CD8-positive, alpha-beta memory T cell (primary cell): Measurements from ENCODE around the gene MLLT10. TPM values are rescaled to one million over a fixed set of nuclear protein-coding genes. Genes with fewer than 3 reads are reported as not detected.
"Not testable (repeated sequence)": the region's sequence is repeated elsewhere in the genome, so short reads cannot be mapped to it uniquely, and the experiment has no call there.

Source experiments
- CTCF ChIA-PET: fragments of 350-600 bp; sonication (Branson Sonifier 250); formaldehyde crosslinking; loops from one replicate; lab custom pipeline; 2021; ENCODE audit warnings: antibody characterized with exemption; lab: Charles Lee
- POLR2A ChIA-PET: fragments of 350-600 bp; sonication (Branson Sonifier 250); formaldehyde crosslinking; loops from one replicate; lab custom pipeline; 2021; ENCODE audit warnings: antibody characterized with exemption; lab: Charles Lee
- DNase-seq, 5 donors: peaks; one replicate each; pipeline versions ENCODE4 v3.0.0 to v3.0.0-alpha.2; 2020 to 2022; ENCODE audit warnings: mixed read lengths in 1 of 5
- H3K27ac ChIP-seq: one replicate; pipeline ENCODE4 v1.7.0; 2013; ENCODE audit warnings: low read depth, mild to moderate bottlenecking, low read length, moderate library complexity
- H3K27me3 ChIP-seq: 2 replicates; pipeline ENCODE4 v1.7.0; 2013; ENCODE audit warnings: low read length, mild to moderate bottlenecking; ENCODE audit not compliant: insufficient read depth, poor library complexity, severe bottlenecking
- H3K36me3 ChIP-seq: 2 replicates; pipeline ENCODE4 v1.7.0; 2013; ENCODE audit warnings: mild to moderate bottlenecking, low read length, moderate library complexity; ENCODE audit not compliant: insufficient read depth
- H3K4me1 ChIP-seq: 2 replicates; pipeline ENCODE4 v1.7.0; 2013; ENCODE audit warnings: mild to moderate bottlenecking, low read length, moderate library complexity; ENCODE audit not compliant: insufficient read depth
- H3K4me3 ChIP-seq: 2 replicates; pipeline ENCODE4 v1.7.0; 2013; ENCODE audit warnings: mild to moderate bottlenecking, low read length
- H3K9me3 ChIP-seq: 2 replicates; pipeline ENCODE4 v1.7.0; 2013; ENCODE audit warnings: mild to moderate bottlenecking, low read length
- H3K27ac Mint-ChIP-seq, 8 donors: one replicate each; pipeline ENCODE4 v1.8.0; 2020 to 2021; ENCODE audit warnings: mixed read lengths in 8 of 8, mild to moderate bottlenecking in 6 of 8, inconsistent platforms in 3 of 8, moderate library complexity in 3 of 8
- H3K27me3 Mint-ChIP-seq, 2 donors: one replicate each; pipeline ENCODE4 v1.8.0; 2020 to 2021; ENCODE audit warnings: mixed read lengths in 2 of 2, mild to moderate bottlenecking in 1 of 2, moderate library complexity in 1 of 2
- H3K36me3 Mint-ChIP-seq, 3 donors: one replicate each; pipeline ENCODE4 v1.8.0; 2020 to 2021; ENCODE audit warnings: mixed read lengths in 3 of 3, inconsistent platforms in 1 of 3, mild to moderate bottlenecking in 1 of 3
- H3K4me1 Mint-ChIP-seq, 3 donors: one replicate each; pipeline ENCODE4 v1.8.0; 2020 to 2021; ENCODE audit warnings: mixed read lengths in 3 of 3, inconsistent platforms in 1 of 3, mild to moderate bottlenecking in 1 of 3
- H3K4me3 Mint-ChIP-seq, 7 donors: one replicate each; pipeline ENCODE4 v1.8.0; 2020 to 2021; ENCODE audit warnings: mixed read lengths in 7 of 7, mild to moderate bottlenecking in 6 of 7, moderate library complexity in 4 of 7, inconsistent platforms in 2 of 7
- H3K9me3 Mint-ChIP-seq, 5 donors: one replicate each; pipeline ENCODE4 v1.8.0; 2020 to 2022; ENCODE audit warnings: mixed read lengths in 5 of 5, mild to moderate bottlenecking in 3 of 5, moderate library complexity in 2 of 5, inconsistent platforms in 1 of 5
- polyA plus RNA-seq: library from polyadenylated mRNA; unstranded; fragments of 300-500 nt; fragmentation: Illumina TruSeq; gene quantifications from one replicate; pipeline ENCODE4 v1.2.3, GENCODE V29; 2021
- total RNA-seq, 2 experiments: library from RNA; stranded (reverse); gene quantifications; one replicate each; pipeline ENCODE4 v1.2.3, GENCODE V29; 2021

The MLLT10 gene
- total and polyA plus RNA-seq, 3 experiments from 2014 or later = 7.4 to 37.2 (median 35.6) TPM

- not testable (repeated sequence) for H3K4me1 ChIP-seq
- peak overlapping the region in 2 of 8 donors; percentile 33 to 68 for H3K27ac Mint-ChIP-seq
Measured at GRCh38 chr10:21588159-21588558, 54.1 kb downstream of the MLLT10 start.

GRCh38 chr10:21593986-21594385 is 60.0 kb downstream of the MLLT10 start:
- Histone ChIP-seq H3K27me3 (no peaks in the 10 kb centered on the region), H3K27ac (no peak overlapping the region), H3K36me3 (no peaks in the 10 kb centered on the region), H3K4me1 (no peaks in the 10 kb centered on the region), H3K9me3 (no peaks in the 10 kb centered on the region), H3K4me3 (no peak overlapping the region)
- Mint-ChIP-seq H3K27ac (no peak overlapping the region), H3K9me3 (no peaks in the 10 kb centered on the region), H3K4me3 (peak overlapping the region in 1 of 7 donors; percentile 48), H3K27me3 (no peaks in the 10 kb centered on the region), H3K4me1 (peaks cover 37 to 60% (median 58%) of the 10 kb centered on the region in 3 donors), H3K36me3 (peaks cover 6 to 56% (median 14%) of the 10 kb centered on the region in 3 donors)
- CTCF ChIA-PET = no interaction called here
- POLR2A ChIA-PET = no interaction called here
- DNase-seq = no peak

More at GRCh38 chr10:21588159-21588558, 54.1 kb downstream of the MLLT10 start:
- H3K27me3 ChIP-seq, POLR2A ChIA-PET, DNase-seq, H3K27ac ChIP-seq, CTCF ChIA-PET, H3K4me3 Mint-ChIP-seq, H3K4me3 ChIP-seq, H3K27me3 Mint-ChIP-seq, H3K9me3 ChIP-seq, H3K9me3 Mint-ChIP-seq, H3K36me3 ChIP-seq: not testable (repeated sequence)
- peaks cover 11 to 69% (median 24%) of the 10 kb centered on the region in 3 donors for H3K36me3 Mint-ChIP-seq
- H3K4me1 Mint-ChIP-seq = peaks cover 48 to 65% (median 61%) of the 10 kb centered on the region in 3 donors

- Histone ChIP-seq H3K9me3 (no peaks in the 10 kb centered on the region), H3K27ac (no peak overlapping the region), H3K4me1 (no peaks in the 10 kb centered on the region), H3K27me3 (no peaks in the 10 kb centered on the region), H3K4me3 (no peak overlapping the region), H3K36me3 (no peaks in the 10 kb centered on the region)
- H3K27me3 Mint-ChIP-seq = no peaks in the 10 kb centered on the region
- H3K4me1 Mint-ChIP-seq = peaks cover 35 to 57% (median 56%) of the 10 kb centered on the region in 3 donors
- no peak overlapping the region for H3K4me3 Mint-ChIP-seq
- H3K36me3 Mint-ChIP-seq = peaks cover 0 to 31% (median 3%) of the 10 kb centered on the region in 3 donors
- ChIA-PET CTCF (no interaction called here), POLR2A (no interaction called here)
- DNase-seq = no peak
- no peaks in the 10 kb centered on the region for H3K9me3 Mint-ChIP-seq
- peak overlapping the region in 3 of 8 donors; percentile 48 to 51 (median 50) for H3K27ac Mint-ChIP-seq
Measured at GRCh38 chr10:21599582-21599981, 65.5 kb downstream of the MLLT10 start.

- Histone ChIP-seq H3K4me3 (no peak overlapping the region), H3K36me3 (peaks cover under 1% of the 10 kb centered on the region), H3K27me3 (no peaks in the 10 kb centered on the region), H3K9me3 (no peaks in the 10 kb centered on the region), H3K4me1 (no peaks in the 10 kb centered on the region), H3K27ac (no peak overlapping the region)
- no peaks in the 10 kb centered on the region for H3K27me3 Mint-ChIP-seq
- no peak for DNase-seq
- peaks cover 39 to 63% (median 50%) of the 10 kb centered on the region in 3 donors for H3K4me1 Mint-ChIP-seq
- ChIA-PET POLR2A (no interaction called here), CTCF (no interaction called here)
- peak overlapping the region in 3 of 8 donors; percentile 20 to 69 (median 56) for H3K27ac Mint-ChIP-seq
- no peaks in the 10 kb centered on the region for H3K9me3 Mint-ChIP-seq
- H3K4me3 Mint-ChIP-seq = no peak overlapping the region
- H3K36me3 Mint-ChIP-seq = peaks cover 0 to 35% (median 3%) of the 10 kb centered on the region in 3 donors
Measured at GRCh38 chr10:21600804-21601433, 66.9 kb downstream of the MLLT10 start.

GRCh38 chr10:21602313-21602712 is 68.3 kb downstream of the MLLT10 start:
- H3K36me3 Mint-ChIP-seq = peaks cover 3 to 41% (median 11%) of the 10 kb centered on the region in 3 donors
- no peak overlapping the region for H3K27ac ChIP-seq
- no peaks in the 10 kb centered on the region for H3K9me3 Mint-ChIP-seq
- H3K36me3 ChIP-seq = peaks cover 5% of the 10 kb centered on the region
- DNase-seq = no peak
- H3K27me3 Mint-ChIP-seq = no peaks in the 10 kb centered on the region
- peaks cover 47 to 73% (median 61%) of the 10 kb centered on the region in 3 donors for H3K4me1 Mint-ChIP-seq
- H3K9me3 ChIP-seq = no peaks in the 10 kb centered on the region
- CTCF ChIA-PET = no interaction called here
- no peaks in the 10 kb centered on the region for H3K4me1 ChIP-seq
- peak overlapping the region in 1 of 8 donors; percentile 23 for H3K27ac Mint-ChIP-seq
- no peak overlapping the region for H3K4me3 Mint-ChIP-seq
- H3K4me3 ChIP-seq = no peak overlapping the region
- POLR2A ChIA-PET = no interaction called here
- H3K27me3 ChIP-seq = no peaks in the 10 kb centered on the region

- Mint-ChIP-seq H3K36me3 (peaks cover 15 to 40% (median 17%) of the 10 kb centered on the region in 3 donors), H3K27ac (peak overlapping the region in 2 of 8 donors; percentile 53 to 88), H3K27me3 (no peaks in the 10 kb centered on the region), H3K9me3 (peaks cover 0 to 3% (median 2%) of the 10 kb centered on the region in 5 donors), H3K4me3 (no peak overlapping the region), H3K4me1 (peaks cover 44 to 62% (median 59%) of the 10 kb centered on the region in 3 donors)
- ChIA-PET POLR2A (no interaction called here), CTCF (no interaction called here)
- H3K4me1 ChIP-seq = no peaks in the 10 kb centered on the region
- no peak overlapping the region for H3K4me3 ChIP-seq
- no peaks in the 10 kb centered on the region for H3K9me3 ChIP-seq
- no peak overlapping the region for H3K27ac ChIP-seq
- no peaks in the 10 kb centered on the region for H3K27me3 ChIP-seq
- DNase-seq = no peak
- peaks cover 5% of the 10 kb centered on the region for H3K36me3 ChIP-seq
Measured at GRCh38 chr10:21603721-21604120, 69.7 kb downstream of the MLLT10 start.

GRCh38 chr10:21604651-21605050 is 70.6 kb downstream of the MLLT10 start:
- H3K27me3 ChIP-seq = no peaks in the 10 kb centered on the region
- no peak for DNase-seq
- H3K36me3 ChIP-seq = peaks cover 12% of the 10 kb centered on the region
- ChIA-PET POLR2A (no interaction called here), CTCF (no interaction called here)
- Mint-ChIP-seq H3K9me3 (peaks cover 0 to 9% (median 6%) of the 10 kb centered on the region in 5 donors), H3K36me3 (peaks cover 24 to 43% (median 26%) of the 10 kb centered on the region in 3 donors), H3K4me1 (peaks cover 46 to 63% (median 63%) of the 10 kb centered on the region in 3 donors), H3K4me3 (no peak overlapping the region), H3K27me3 (peaks cover 0 to 2% of the 10 kb centered on the region in 2 donors), H3K27ac (peak overlapping the region in 1 of 8 donors; percentile 71)
- no peaks in the 10 kb centered on the region for H3K9me3 ChIP-seq
- no peaks in the 10 kb centered on the region for H3K4me1 ChIP-seq
- H3K4me3 ChIP-seq = no peak overlapping the region
- H3K27ac ChIP-seq = no peak overlapping the region

- Histone ChIP-seq H3K4me1 (no peaks in the 10 kb centered on the region), H3K9me3 (no peaks in the 10 kb centered on the region), H3K27ac (no peak overlapping the region), H3K4me3 (no peak overlapping the region), H3K36me3 (peaks cover 12% of the 10 kb centered on the region), H3K27me3 (no peaks in the 10 kb centered on the region)
- ChIA-PET POLR2A (interaction anchor here (0.7 to 0.8 kb wide), 2 partner anchors 111 to 395 kb away, joined by 3 read pairs; partner anchors contain the start of gene DNAJC1), CTCF (no interaction called here)
- H3K9me3 Mint-ChIP-seq = peaks cover 0 to 9% (median 6%) of the 10 kb centered on the region in 5 donors
- H3K36me3 Mint-ChIP-seq = peaks cover 28 to 49% (median 32%) of the 10 kb centered on the region in 3 donors
- no peak overlapping the region for H3K27ac Mint-ChIP-seq
- DNase-seq = no peak
- peaks cover 0 to 2% of the 10 kb centered on the region in 2 donors for H3K27me3 Mint-ChIP-seq
- no peak overlapping the region for H3K4me3 Mint-ChIP-seq
- H3K4me1 Mint-ChIP-seq = peaks cover 49 to 67% (median 66%) of the 10 kb centered on the region in 3 donors
Measured at GRCh38 chr10:21607907-21608306, 73.9 kb downstream of the MLLT10 start.
